NCI-H1436 treated with DMSO at 0.1 percent for 48 hours (cell line): Measurements from ENCODE around the gene ERC2.

Experiments used
- DNase-seq: peaks from one replicate; lab custom pipeline; 2025; lab: John Stamatoyannopoulos, UW

ERC2 gene

GRCh38 chr3:55492976-55493375 lies 975.3 kb downstream of the ERC2 start:
- no peak for DNase-seq

DNA sequence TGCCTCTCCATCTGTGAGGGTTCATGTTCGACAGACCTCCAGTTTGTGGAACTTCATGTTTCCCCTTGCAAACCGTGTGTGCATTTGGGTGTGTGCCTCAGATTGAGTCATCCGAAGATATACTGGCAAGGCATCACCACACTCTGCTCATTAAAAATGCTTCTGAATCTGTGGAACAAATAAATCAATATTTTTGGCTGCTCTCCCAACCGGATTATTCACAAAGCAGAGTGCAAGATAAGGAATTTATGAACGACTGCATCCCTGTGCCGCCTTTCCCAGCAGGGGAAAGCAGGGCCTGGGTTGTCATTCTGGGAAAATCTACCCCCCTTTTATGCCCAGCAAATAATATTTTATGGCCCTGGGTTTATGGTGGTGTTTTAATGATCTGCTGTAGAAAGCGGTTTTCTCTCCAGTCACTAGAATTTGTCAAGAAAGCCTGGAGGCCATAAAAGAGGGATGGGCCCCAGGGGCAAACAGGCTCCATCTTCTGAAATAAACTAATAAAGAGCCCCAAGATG lies 976.9 kb downstream of the ERC2 start:
- no peak for DNase-seq

GRCh38 chr3:55490276-55490913 lies 977.9 kb downstream of the ERC2 start:
- no peak for DNase-seq

- no peak for DNase-seq
Observed at GRCh38 chr3:55489798-55490132, 978.5 kb downstream of the ERC2 start.

DNA sequence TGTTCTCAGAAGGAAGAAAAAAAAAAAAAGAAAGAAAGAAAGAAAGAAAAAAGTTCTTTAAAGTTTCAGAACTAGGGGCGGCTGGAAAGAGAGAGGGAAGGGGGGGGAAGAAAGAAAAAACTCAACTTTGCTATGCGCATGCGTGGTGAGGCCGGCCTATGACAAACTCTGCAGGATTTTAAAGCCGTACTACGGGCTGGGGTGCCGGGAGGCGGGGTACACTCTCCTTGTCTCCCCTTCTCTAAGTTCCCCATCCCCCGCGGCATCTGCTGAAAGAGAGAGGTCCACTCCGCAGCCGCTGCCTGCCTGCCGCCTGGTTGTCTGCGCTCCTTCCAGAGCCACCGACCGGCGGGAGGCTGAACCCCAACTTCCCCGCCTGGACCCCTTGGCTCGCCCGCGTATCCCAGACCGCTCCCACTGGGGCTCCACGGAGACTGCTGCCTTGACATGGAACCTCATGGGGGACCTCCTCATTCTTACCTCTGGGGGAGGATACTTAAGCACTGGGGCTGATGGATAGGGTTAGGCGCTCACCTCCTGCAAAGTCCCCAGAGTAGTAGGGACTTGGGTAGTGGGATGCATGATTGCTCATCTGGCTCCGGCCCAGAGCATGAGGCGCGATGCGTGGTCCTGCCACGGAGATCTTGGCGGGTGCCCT lies 979.7 kb downstream of the ERC2 start:
- DNase-seq, result no peak

GRCh38 chr3:55487381-55488241 lies 980.7 kb downstream of the ERC2 start:
- DNase-seq, result no peak

DNA sequence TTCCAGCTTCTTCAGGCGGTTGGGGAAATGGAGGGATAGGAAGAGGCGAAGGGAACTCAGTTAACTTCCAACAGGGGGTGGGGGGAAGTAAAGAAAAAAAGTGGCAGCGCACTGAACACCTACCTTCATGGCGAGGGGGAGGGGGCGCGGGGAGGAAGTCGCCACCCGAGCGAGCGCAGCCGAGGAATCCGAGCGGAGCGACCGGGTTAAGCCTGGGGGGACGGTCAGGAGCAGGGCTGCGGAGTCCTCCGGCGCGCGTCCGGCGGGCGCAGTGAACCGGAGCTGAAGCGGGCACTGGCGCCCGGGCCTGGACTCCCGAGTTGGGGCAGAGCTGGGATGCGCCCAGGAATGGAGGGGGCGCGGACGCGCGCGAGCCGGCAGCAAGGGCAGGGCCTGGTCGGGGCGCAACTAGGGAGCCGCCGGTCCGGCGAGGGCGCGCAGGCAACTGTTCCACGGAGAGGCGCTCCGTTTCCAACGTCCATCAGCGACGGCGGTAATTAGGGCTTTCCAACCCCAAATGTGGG lies 981.3 kb downstream of the ERC2 start, which contains the start of gene WNT5A:
Gene WNT5A (minus strand): TSS at position 450 of the 524 bp plus-strand sequence. CDS start 321 bp downstream, at position 129.
- DNase-seq, result no peak

- DNase-seq, result no peak
Observed at GRCh38 chr3:55486101-55486856, 982.0 kb downstream of the ERC2 start.

GRCh38 chr3:55484801-55485791 lies 983.2 kb downstream of the ERC2 start:
- DNase-seq, result no peak

- no peak for DNase-seq
Observed at GRCh38 chr3:55484191-55484689, 984.0 kb downstream of the ERC2 start.

DNA sequence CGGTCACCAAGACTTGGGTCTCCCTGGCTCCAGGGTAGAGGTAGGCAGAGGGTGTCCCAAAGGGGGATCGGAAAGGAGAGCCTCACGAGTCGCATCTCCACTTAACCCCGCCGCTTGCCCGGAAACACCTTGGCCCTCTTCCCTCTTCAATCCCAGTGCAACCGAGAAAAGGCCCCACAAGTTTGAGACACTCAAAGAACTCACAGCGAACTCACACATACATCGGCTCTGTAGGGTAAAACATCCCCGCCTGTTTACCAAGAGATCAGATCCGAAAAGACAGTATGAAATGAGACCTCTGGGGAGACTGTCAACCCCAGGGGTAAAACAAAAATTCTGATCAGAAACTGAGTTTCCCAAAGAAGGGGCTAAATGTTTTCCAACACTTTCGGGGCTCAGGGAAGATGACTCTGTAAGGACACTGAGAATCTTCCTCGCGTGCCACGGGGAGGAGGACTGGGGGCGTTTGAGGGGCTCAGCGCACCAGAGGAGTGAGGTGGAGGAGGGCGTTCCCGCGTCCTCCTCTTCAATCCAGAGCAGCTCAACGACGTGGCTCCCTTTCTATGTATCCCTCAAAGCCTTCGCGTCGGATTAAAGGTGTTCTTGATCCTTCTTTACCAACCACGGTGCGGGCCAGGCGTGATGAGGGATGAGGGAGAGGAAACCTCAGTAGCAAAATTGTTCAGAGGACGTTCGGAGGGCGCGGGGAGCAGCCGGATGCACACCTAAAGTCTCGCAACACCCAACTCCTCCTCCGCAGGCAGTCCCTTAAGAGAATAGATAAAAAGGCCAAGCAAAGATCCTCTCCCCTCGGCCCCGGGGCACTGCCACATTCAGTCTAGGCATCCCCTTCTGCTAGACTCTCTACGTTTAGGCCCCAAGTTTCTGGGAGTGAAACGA lies 984.8 kb downstream of the ERC2 start:
- DNase-seq, result no peak

GRCh38 chr3:55482496-55483195 lies 985.6 kb downstream of the ERC2 start:
- DNase-seq, result no peak

DNA sequence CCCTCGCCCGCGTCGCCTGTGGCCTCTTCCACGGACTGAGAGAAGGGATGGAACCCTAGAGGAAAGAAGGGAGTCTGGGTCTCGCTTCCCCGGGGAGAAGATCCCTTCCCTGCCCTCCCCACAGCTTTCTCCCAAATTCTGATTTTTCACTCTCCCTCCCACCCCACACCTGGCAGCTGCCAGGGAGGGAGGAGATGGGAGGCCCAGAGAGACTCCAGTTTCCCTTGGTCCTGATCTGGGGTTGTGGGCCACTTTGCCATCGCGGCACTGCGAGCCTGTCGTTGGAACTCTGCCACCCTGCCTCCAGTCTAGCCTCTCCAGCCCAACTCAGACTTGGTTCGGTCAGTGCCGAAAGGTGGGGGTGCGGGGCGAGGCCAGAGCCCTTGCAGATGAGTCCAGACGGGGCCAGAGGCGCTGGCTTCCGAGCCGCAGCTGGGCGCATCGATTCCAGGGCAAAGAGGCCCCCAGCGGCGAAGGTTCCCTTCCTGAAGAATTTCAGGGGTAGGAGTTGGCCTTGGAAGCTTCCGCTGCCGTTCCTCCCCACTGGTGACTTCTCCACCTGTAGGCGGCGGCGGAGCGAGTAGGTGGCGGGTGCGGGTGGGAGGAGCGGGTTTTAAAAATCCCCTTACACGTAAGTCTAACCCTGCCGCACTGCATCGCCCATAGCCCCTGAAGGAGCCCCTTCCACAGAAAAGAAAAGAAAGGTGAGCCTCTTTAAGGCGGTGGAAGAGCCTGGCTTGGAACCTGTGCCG lies 986.3 kb downstream of the ERC2 start:
- DNase-seq, result no peak

DNA sequence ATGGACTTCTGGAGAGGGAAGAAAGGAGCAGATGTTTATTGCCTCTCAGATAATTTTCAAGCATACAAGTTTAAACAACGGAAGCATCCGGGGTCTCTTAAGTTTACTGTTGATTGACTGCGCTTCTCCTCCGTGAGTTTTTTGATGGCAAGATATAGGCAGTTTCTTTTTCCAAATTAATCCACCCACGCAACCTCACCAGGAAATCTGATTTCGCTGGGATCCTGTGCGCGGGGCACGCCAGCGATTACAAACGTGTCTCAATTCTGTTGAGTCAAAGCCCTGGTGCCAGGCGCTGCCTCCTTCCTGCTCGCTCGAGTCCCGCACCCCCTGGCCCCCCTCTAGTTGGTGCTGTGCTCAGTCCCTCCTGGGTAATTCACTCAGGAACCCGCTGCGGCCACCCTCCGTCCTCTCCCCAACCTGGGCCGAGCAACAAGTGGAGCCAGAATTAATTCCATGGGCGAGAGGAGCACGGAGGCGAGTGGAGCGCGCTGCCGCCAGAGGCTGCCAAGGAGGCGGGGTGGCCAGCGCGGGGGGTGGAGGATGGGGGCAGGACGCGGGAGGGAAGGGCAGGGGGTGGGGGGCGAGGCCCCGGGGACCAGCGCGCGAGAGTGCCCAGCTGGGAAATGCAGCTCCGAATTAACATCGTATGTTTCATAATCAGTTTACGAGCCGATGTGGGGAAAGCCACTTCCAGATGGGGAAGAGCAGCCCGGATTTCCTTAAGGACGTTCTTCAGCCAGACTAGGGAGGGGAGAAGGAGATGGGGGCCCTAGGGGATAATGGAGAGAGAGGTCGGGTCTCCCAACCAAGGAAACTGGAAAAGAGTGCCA lies 987.1 kb downstream of the ERC2 start:
- no peak for DNase-seq

DNA sequence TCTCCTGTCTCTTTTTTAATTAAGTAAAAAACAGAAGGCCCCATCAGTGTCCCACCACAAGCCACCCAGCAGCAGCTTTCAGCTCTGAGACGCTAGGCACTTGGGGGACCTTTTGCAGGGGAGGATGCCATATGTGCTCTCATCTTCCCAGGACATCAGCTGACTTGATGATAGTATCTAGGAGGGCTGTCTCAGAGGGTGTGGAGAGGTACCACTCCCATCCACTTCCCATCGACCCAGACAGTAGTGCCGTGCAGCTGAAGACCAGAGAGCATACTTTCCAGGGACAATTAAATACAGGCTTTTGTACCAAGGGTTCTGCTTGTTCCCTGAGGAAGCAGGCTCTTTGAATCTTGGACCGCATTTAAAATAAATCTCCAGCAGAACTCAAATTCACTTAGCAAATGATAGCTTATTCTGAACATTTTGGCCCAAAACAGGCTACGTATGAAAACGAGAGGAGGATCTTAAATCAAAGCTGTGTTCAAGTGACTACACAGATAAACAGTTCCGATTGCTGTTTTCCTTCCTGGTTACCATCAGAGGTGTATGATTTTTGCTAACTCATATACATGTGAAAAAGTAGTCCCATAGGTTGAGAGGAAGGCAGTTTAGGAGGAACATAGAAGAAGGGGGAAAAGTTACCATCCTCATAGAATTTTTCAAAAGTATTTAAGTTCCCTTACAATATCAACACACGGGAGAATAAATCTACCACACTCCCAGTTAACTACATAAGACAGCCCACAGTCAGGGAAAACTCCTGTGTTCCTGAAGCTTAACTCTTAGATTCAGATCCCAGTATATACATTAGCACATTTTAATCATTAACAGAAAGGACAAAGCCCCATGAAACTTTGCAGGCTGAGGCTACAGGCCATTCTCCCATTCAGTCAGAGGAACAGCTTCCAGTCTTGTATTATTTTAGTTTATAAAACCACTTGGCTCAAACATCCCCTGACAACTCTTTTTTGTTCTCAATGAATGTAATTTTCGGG lies 990.7 kb downstream of the ERC2 start:
- no peak for DNase-seq

GRCh38 chr3:55476515-55476914 lies 991.8 kb downstream of the ERC2 start:
- DNase-seq, result no peak
